Measurements from ENCODE around the gene WRAP73.

DNA sequence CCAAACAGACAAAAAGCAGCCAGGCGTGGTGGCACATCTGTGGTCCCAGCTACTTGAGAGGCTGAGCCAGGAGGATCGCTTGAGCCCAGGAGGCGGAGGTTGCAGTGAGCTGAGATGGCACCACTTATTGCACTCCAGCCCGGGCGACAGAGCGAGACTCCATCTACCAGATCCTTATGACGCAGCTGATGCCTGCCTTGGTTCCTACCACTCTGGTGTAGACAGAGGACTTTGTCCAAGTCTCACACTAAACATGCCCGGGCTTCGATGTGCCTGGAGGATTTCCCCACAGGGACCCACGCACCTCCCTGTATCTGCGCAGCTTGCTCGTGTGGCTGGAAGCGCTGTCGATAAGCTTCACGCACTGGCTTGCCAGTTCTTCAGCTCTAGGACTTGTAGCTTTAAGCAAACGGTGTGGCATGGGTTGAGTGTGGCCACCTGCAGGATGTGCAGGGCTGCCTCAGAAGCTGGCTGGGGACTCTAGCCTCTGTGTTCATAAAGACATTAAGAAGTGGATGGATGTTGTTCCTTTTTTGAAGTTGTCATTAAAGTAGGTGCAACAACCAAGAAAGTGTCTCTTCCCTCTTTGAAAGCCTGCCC lies 20.2 kb downstream of the WRAP73 start:
- TF ChIP-seq, protein P1, sequence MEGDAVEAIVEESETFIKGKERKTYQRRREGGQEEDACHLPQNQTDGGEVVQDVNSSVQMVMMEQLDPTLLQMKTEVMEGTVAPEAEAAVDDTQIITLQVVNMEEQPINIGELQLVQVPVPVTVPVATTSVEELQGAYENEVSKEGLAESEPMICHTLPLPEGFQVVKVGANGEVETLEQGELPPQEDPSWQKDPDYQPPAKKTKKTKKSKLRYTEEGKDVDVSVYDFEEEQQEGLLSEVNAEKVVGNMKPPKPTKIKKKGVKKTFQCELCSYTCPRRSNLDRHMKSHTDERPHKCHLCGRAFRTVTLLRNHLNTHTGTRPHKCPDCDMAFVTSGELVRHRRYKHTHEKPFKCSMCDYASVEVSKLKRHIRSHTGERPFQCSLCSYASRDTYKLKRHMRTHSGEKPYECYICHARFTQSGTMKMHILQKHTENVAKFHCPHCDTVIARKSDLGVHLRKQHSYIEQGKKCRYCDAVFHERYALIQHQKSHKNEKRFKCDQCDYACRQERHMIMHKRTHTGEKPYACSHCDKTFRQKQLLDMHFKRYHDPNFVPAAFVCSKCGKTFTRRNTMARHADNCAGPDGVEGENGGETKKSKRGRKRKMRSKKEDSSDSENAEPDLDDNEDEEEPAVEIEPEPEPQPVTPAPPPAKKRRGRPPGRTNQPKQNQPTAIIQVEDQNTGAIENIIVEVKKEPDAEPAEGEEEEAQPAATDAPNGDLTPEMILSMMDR (IDR thresholded peaks at IDR 0.05) = no peak
- no peak for TF ChIP-seq POLR2AphosphoS5 (IDR thresholded peaks at IDR 0.05)

All from stomach (tissue), 4 donors.